Measurements from ENCODE around the gene KIF20B.
"Not testable (repeated sequence)": the region's sequence is repeated elsewhere in the genome, so short reads cannot be mapped to it uniquely, and the experiment has no call there.

Gene KIF20B

DNA sequence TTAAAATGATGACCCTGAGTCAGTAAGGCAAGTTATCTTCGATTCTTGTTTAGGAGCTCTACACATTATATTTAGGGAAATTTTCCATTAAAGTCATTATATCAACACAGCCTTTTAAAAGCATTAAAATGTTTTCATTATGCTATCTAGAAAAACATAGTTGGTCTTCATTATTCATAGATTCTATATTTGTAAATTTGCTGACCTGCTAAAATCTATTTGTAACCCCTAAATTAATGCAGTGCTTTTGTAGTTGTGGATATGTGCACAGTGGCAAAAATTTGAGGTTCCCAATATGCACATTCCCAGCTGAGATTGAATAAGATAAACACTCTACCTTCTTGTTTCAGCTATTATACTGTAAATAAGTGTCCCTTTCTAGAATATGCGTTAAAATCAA, 81.1 kb downstream of the KIF20B start:
- no peak for DNase-seq

DNA sequence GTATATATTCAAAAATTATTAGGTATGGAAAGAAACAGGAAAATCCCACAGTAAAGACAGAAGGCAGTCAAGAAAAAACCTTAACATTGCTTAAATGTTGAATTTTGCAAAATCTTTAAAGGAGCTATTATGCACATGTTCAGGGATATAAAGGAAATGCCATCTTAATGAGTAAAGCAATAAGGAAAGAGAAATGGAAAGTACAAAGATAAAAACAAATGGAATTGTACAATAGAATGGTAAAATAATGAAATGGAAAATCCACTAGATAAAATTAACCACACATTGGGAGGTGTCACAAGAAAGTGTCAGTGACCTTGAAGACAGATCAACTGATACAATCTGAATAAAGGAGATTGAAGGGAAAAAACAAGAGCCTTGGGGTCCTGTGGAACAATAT, 82.0 kb downstream of the KIF20B start:
- DNase-seq, result no peak

GRCh38 chr10:89785095-89785494, 83.7 kb downstream of the KIF20B start:
- DNase-seq, result no peak

DNA sequence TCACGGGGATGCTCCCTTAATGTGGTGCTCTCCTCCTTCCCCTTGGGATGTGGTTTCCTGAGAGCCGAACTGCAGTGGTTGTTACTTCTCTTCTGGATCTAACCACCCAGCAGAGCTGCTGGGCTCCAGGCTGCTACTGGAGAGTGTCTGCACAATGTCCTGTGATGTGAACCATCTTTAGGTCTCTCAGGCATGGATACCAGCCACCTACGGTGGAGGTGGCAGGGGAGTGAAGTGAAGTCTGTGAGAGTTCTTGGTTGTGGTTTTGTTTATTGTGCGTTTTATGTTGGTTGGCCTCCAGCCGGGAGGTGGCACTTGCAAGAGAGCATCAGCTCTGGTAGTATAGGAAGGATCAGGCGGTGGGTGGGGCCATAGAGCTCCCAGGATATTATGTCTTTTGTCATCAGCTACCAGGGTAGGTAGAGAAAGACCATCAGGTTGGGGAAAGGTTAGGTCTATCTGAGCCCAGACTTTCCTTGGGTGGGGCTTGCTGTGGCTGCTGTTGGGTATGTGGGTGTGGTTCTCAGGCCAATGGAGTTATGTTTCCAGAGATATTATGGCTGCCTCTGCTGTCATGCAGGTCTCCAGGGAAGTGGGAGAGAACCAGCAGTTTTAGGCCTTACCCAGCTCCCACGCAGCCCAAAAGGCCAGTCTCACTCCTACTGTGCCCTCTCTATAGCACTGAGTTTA, 87.9 kb downstream of the KIF20B start:
- DNase-seq, result no peak

DNA sequence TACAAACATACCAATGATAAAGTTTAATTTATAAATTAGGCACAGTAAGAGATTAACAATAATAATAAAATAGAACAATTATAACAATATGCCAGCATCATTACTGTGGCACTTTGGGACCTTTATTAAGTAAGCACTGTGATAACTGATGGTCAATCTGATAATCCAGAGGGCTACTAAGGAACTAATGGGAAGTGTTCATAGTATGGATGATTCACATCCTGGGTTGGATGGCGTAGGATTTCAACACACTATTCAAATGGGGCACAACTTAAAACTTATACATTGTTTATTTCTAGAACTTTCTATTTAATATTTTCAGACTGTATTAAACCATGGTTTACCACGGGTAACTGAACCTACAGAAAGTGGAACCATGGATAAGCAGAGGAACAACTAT, 90.8 kb downstream of the KIF20B start:
- no peak for DNase-seq

DNA sequence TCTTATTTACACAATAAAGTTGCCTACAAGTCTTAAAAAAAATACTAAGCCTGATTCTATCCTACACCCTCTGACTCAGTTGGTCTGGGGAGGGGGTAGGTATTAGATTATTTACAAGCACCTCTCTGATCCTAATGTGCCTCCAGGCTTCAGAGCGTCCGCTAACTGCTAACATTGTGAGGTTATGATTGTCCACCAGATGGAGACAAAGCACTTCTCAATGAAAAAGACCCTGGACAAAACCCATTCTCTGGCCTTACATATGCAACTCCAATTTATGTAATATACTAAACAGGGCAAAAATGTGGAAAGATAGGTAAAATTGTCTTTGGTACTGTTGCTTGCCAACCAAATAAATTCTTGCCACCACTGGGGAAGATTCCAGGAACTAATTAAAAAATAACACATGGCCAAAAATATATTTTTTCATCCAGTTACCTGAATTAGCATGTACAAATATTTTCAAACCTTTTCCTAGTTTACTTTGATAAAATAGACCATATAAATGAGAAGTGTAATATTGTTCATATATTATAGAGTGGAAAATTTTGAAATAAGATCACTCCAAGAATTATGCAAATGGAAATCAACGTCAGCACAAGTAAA, 92.4 kb downstream of the KIF20B start:
- peak; percentile 3 to 38 for DNase-seq

GRCh38 chr10:89795840-89796239, 94.5 kb downstream of the KIF20B start:
- DNase-seq, result no peak

GRCh38 chr10:89798092-89798491, 96.7 kb downstream of the KIF20B start:
- no peak for DNase-seq

DNA sequence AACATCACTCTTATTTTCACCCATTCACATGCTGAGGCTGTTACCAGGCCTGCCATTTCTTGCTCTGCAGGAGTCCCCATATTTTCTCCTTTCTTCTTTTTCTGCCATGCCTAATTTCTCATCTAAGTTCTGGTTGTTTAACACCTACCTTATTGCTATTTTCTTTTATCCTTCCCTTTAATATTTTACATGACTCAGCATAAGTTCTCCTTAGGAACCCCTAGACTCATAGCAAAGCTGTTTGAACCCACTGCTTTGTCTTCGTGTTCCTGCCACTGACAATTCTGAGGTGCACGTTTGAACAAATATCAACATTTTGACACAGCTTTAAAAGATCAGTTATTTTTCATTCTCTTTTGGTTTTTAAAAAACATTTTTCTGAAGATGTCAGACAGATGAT, 98.2 kb downstream of the KIF20B start:
- no peak for DNase-seq

DNA sequence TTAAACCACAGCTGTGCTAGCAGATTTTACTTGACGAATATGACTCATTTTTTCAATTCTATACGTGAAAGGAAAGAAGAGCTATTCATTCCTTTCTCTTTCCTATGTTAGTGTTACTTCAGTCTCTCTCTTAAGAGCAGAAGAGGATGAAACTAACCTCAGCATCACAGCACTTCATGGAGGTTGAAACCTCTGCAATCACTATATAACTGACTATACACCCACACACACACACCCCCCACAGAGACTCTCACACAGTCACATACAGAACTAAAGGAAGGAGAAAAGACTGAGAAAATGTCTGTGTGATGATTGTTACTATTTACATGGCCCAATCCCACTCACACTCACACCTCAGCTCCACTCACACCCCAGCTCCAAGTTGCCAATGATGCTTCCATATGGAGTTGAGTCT, 104.2 kb downstream of the KIF20B start:
- no peak for DNase-seq

- DNase-seq, result no peak
Observed at GRCh38 chr10:89808842-89809241, 107.5 kb downstream of the KIF20B start.

DNA sequence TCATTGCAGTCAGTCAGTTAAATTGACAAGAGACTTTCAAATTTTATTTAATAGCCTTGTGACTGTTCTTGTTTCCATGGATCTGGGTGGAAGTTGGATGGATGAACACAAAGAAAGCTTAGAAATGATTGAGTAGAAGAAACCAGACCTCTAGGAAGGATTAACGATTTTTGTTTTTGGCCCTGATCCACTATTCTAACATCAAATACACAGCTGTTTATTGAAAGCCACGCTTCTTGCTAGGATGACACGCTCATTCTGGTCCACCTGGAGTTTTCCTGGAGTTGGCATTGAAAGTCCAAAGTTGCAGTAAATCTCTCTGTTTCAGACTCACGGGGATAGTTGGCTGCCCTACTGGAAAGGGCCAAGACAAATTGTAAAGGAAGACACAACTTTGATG, 108.4 kb downstream of the KIF20B start:
- DNase-seq, result no peak

- DNase-seq, result no peak
Observed at GRCh38 chr10:89810908-89811525, 109.6 kb downstream of the KIF20B start.

- no peak for DNase-seq
Observed at GRCh38 chr10:89813546-89813945, 112.2 kb downstream of the KIF20B start.

DNA sequence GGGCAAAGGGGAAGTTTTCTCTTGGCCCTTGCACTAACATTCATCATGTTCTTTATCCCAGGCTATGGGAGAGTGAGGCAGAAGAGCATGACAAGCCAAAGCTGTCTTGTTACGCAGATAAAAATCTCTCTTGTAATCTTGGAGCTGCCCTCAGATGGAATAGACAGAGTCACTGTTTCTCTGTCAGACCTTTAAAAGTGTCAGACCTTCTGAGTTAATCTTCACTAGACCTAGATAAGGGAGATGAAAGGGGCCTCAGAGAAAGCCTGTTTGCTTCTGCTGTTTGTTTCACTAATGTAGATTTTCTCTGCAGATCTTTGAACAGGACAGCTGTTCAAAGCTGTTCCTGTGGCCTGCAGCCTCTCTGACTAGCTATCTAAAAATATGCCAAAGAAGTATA, 112.9 kb downstream of the KIF20B start:
- DNase-seq, result no peak

- no peak for DNase-seq
Observed at GRCh38 chr10:89815049-89815853, 113.9 kb downstream of the KIF20B start.

DNA sequence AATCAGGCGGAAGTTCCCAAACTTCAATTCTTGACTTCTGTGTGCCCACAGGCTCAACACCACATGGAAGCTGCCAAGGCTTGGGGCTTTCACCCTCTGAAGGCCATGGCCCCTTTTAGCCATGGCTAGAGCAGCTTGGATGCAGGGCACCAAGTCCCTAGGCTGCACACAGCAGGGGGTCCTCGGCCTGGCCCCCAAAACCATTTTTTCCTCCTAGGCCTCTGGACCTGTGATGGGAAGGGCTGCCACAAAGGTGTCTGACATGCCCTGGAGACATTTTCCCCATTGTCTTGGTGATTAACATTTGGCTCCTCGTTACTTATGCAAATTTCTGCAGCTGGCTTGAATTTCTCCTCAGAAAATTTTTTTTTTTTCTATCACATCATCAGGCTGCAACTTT, 117.6 kb downstream of the KIF20B start:
- DNase-seq, result not testable (repeated sequence)
